ENCODE measurements around the gene ACACA.

The ACACA gene

DNA sequence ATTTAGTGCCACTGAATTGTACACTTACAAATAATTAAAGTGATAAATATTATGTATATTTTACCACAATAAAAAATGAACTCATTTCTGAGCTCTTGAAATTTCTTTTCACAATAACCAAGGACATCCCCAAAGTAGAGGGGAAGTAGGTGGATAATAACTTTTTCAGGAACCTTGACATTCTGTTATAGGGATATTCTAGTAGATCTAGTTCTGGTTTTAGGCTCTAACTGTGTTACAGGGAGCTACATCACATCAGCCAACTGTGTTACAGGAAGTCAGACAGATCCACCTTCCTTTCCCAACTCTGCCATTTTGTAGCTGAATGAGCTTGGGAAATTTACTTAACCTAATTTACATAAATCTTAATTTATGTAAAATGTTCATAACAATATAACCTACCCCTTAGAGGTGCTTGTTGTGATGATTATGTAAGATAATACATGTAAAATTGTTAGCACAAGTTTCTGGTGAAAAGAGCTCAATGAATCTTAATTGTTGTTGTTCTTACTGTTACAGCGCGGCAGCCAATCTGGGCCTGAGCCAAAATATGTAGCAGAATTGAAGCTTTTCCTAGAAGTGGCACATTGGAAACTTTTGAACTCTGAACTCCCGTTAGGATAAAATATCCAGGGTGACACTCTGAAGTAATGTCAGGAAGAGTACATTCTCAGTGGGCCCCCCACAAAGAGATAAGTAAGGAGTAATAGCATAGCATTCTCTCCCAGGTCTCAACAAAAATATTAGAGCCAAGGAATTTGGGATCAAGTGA is 288.1 kb downstream of the ACACA start:
- no peak overlapping the region for H3K9ac ChIP-seq (ENCODE audit: low read depth, low read length)
- H3K27me3 ChIP-seq (ENCODE audit: control insufficient read depth, insufficient read depth, low read length): no peaks in the 10 kb centered on the region
- no peaks in the 10 kb centered on the region for H3K4me1 ChIP-seq (ENCODE audit: control insufficient read depth, insufficient read depth, low read length)
- H3K36me3 ChIP-seq (ENCODE audit: insufficient read depth, low read length): peaks cover 31% of the 10 kb centered on the region
- H3K4me2 ChIP-seq (ENCODE audit: low read length): no peak overlapping the region
- H3K4me3 ChIP-seq (ENCODE audit: low read length): no peak overlapping the region
- no peaks in the 10 kb centered on the region for H3K9me3 ChIP-seq (replicated peaks; ENCODE audit: low read length)

DNA sequence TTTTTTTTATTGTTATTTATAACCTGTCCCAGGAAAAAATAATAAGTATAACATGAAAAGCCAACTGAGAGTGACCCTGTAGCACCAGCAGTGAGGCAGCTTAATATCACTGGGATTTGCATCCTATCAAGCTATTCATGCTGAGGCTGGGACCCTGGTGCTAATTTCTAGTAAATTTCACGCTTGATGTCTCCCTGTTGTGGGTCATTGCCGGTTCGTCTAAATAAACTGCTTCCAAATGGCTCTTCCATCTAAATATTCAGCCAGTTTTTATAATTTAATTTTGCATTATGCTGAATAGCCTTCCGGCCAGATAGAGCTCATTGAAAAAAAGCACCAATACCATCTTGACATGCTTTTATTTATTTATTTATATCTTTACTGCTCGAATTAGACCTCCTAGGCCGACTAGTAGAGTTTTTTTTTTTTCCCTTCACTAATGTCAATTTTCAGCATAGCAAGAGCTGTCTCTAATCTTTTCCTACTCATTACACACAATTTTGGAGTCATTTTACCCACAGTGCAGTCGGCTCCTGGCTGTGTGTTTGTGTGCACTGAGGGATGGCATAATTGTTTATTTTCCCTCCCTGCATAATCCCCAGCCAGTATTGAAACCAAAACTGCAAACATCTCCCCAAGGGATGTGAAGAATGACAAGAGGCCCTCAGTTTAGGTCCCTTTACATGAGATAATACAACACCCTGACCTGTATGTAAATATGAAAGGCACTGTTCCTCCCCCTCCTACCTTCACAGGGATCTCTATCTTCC is 289.1 kb downstream of the ACACA start:
- Histone ChIP-seq H3K4me1 (ENCODE audit: control insufficient read depth, insufficient read depth, low read length) (no peaks in the 10 kb centered on the region), H3K27me3 (ENCODE audit: control insufficient read depth, insufficient read depth, low read length) (no peaks in the 10 kb centered on the region), H3K4me2 (ENCODE audit: low read length) (no peak overlapping the region), H3K36me3 (ENCODE audit: insufficient read depth, low read length) (peaks cover 36% of the 10 kb centered on the region), H3K9ac (ENCODE audit: low read depth, low read length) (no peak overlapping the region), H3K4me3 (ENCODE audit: low read length) (no peak overlapping the region), H3K9me3 (replicated peaks; ENCODE audit: low read length) (no peaks in the 10 kb centered on the region)

DNA sequence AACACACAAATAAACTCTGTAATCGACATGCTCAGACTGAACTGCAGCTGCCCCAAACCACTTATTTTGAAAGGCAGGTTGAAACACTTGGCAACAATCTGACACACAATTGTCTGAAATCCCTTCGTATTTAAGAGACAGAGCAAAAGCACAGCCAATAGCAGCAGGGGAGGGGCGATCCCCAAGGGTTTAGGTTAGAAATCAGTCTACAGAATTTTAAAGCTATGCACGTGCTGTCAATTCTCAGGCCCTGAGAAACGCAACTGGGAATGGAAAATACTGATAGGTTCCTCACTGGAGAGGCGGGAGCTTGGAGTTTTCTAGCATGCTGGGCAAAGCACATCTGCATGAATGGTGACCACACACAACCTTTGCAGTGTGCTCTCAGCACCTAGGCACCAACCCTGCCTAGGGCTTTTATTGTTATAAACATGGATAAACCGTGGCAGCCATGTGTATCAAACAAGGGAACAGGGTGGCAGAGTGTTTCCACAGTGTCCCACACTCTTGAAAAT is 289.9 kb downstream of the ACACA start:
- Histone ChIP-seq H3K36me3 (ENCODE audit: insufficient read depth, low read length) (peaks cover 36% of the 10 kb centered on the region), H3K9ac (ENCODE audit: low read depth, low read length) (no peak overlapping the region), H3K9me3 (replicated peaks; ENCODE audit: low read length) (no peaks in the 10 kb centered on the region), H3K27me3 (ENCODE audit: control insufficient read depth, insufficient read depth, low read length) (no peaks in the 10 kb centered on the region), H3K4me1 (ENCODE audit: control insufficient read depth, insufficient read depth, low read length) (no peaks in the 10 kb centered on the region), H3K4me3 (ENCODE audit: low read length) (no peak overlapping the region), H3K4me2 (ENCODE audit: low read length) (no peak overlapping the region)

DNA sequence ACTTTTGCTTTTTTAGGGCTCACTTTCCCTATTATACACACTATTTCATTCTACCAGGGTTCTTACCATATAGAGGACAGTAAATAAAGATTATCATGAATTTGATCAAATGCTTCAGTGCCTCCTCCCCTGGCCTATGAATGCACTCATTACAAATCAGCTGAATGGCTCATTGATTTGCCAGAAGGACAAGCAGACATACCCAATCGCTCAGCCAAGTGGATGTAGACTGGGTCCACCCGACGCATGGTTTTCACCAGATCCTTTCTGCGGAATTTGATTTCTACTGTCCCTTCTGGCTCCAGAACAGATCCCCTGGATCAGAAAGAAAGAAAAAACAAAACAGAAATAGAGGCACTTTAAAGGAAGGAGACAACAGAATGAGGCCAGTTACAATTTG is 295.3 kb downstream of the ACACA start:
- H3K9ac ChIP-seq (ENCODE audit: low read depth, low read length): no peak overlapping the region
- H3K4me3 ChIP-seq (ENCODE audit: low read length): no peak overlapping the region
- no peaks in the 10 kb centered on the region for H3K9me3 ChIP-seq (replicated peaks; ENCODE audit: low read length)
- H3K27me3 ChIP-seq (ENCODE audit: control insufficient read depth, insufficient read depth, low read length): no peaks in the 10 kb centered on the region
- H3K4me2 ChIP-seq (ENCODE audit: low read length): no peak overlapping the region
- H3K36me3 ChIP-seq (ENCODE audit: insufficient read depth, low read length): peaks cover 33% of the 10 kb centered on the region
- H3K4me1 ChIP-seq (ENCODE audit: control insufficient read depth, insufficient read depth, low read length): peaks cover 11% of the 10 kb centered on the region

DNA sequence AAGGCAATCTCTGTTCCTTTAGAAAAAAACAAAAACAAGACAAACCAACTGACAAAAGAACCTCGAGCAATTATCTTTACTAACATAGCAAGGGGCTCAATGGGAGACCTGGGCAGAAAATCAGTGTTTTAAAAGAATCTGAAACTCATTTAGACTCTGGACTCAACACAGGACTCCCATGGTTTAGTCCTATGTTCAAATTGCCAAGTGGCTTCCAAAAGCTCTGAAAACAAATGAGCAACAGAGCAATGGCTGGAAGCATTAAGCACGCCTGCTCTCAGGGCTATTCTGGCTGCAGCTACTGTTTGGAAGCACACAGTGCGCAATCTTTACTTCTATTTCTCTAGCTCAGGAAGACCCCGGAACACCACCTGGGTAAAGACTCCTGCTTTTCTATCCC is 295.9 kb downstream of the ACACA start:
- no peak overlapping the region for H3K9ac ChIP-seq (ENCODE audit: low read depth, low read length)
- H3K9me3 ChIP-seq (replicated peaks; ENCODE audit: low read length): no peaks in the 10 kb centered on the region
- H3K4me3 ChIP-seq (ENCODE audit: low read length): no peak overlapping the region
- peaks cover 11% of the 10 kb centered on the region for H3K4me1 ChIP-seq (ENCODE audit: control insufficient read depth, insufficient read depth, low read length)
- H3K4me2 ChIP-seq (ENCODE audit: low read length): no peak overlapping the region
- no peaks in the 10 kb centered on the region for H3K27me3 ChIP-seq (ENCODE audit: control insufficient read depth, insufficient read depth, low read length)
- H3K36me3 ChIP-seq (ENCODE audit: insufficient read depth, low read length): peaks cover 33% of the 10 kb centered on the region

DNA sequence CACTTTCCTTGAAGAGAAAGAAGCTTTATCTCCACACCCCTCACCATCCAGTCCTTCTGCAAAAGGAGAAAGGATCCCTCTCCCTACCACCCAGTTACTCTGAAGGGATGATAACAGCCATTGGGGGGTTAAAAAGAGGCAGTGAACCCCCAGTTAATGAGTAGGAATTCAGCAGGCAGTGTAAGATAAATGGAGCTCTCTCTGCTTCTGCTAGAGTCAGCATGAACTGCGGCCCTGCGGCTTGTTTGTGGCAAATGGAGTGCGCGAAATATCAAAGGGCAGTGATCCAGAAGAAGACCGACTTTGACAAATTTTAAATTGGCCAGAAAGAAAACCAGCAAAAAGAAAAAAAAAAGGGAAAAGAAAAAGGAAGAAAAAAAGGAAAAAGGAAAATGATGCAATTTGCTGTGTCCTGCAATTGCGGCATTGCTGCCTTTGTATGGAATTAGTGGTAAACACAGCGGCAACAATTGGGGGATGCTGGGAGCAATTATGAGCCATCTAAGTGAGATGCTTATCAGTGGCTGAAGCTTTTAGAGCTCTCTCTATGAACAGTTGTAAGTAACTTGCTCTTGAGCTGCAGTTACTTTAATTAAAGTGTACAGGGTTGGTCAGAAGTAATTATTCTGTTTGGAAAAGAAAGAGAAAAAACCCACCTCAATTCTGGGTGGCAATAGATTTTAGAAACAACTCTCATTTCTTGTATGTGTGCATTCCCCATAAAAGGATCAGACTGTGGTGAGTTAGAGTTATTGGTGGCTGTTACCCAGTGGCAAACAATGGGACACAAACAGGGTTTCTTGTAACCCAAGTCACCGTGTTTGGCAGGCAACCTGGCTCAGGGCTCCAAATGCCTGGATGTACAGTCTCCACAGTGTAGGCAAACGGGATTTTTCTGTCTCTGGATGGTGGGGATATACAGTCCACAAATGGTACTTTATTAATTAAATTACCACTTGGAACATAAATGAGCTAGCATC is 296.6 kb downstream of the ACACA start:
- Histone ChIP-seq H3K4me3 (ENCODE audit: low read length) (no peak overlapping the region), H3K36me3 (ENCODE audit: insufficient read depth, low read length) (peaks cover 30% of the 10 kb centered on the region), H3K4me1 (ENCODE audit: control insufficient read depth, insufficient read depth, low read length) (peaks cover 11% of the 10 kb centered on the region), H3K9me3 (replicated peaks; ENCODE audit: low read length) (no peaks in the 10 kb centered on the region), H3K27me3 (ENCODE audit: control insufficient read depth, insufficient read depth, low read length) (no peaks in the 10 kb centered on the region), H3K4me2 (ENCODE audit: low read length) (no peak overlapping the region), H3K9ac (ENCODE audit: low read depth, low read length) (no peak overlapping the region)

DNA sequence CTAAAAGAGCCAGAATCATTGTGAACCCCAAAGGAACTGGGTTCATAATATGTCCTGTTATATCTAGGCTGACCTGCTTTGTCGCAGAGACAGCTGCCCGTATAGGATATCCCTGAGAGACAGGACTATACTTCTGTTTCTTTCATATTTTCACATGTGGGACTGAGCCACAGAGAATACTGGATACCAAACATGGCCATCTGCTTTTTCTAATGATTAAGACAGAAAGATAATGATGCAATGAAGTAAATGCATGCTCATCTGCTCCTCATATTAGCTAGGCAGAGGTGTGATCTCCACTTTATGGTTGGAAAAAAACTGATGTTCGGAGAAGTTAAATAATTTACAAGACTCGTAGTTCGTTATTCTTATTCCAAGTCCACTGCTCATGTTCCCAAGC is 297.5 kb downstream of the ACACA start:
- Histone ChIP-seq H3K4me2 (ENCODE audit: low read length) (no peak overlapping the region), H3K36me3 (ENCODE audit: insufficient read depth, low read length) (peaks cover 36% of the 10 kb centered on the region), H3K4me3 (ENCODE audit: low read length) (no peak overlapping the region), H3K9ac (ENCODE audit: low read depth, low read length) (no peak overlapping the region), H3K27me3 (ENCODE audit: control insufficient read depth, insufficient read depth, low read length) (no peaks in the 10 kb centered on the region), H3K4me1 (ENCODE audit: control insufficient read depth, insufficient read depth, low read length) (peaks cover 11% of the 10 kb centered on the region), H3K9me3 (replicated peaks; ENCODE audit: low read length) (no peaks in the 10 kb centered on the region)

DNA sequence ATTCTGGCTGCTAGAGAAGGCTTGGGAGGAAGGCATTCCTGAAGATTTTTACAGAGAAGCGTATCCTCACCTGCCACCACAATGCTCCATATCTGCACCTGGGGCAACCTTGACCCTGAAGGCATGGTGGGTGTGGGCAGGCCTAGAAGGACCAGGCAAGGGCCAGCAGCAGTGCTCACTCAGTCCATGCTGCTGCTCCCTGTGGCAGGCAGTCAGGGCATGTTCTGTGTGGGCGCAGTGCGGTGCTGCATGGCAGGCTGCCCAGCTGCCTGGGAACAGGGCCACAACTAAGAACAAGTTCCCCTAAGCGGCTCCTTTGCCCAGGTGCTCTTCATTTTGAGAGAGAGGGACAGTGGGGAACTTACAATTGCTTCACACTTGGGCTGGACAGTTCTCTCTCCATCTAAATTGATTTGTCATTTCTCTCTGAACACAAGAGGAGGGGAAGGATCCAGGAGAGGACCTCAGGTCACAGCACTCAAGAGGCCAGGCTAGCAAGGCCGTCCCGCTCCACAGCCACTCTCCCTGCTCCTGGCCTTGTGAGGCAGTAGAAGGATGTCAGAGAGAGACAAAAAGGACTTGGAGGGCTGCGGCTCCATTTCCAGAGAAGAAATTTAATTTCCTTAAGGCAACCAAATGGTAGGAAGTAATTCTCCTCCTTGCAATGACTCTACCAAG is 299.1 kb downstream of the ACACA start:
- Histone ChIP-seq H3K4me1 (ENCODE audit: control insufficient read depth, insufficient read depth, low read length) (peaks cover 11% of the 10 kb centered on the region), H3K4me3 (ENCODE audit: low read length) (no peak overlapping the region), H3K9me3 (replicated peaks; ENCODE audit: low read length) (no peaks in the 10 kb centered on the region), H3K36me3 (ENCODE audit: insufficient read depth, low read length) (peaks cover 36% of the 10 kb centered on the region), H3K27me3 (ENCODE audit: control insufficient read depth, insufficient read depth, low read length) (no peaks in the 10 kb centered on the region), H3K4me2 (ENCODE audit: low read length) (no peak overlapping the region), H3K9ac (ENCODE audit: low read depth, low read length) (no peak overlapping the region)

DNA sequence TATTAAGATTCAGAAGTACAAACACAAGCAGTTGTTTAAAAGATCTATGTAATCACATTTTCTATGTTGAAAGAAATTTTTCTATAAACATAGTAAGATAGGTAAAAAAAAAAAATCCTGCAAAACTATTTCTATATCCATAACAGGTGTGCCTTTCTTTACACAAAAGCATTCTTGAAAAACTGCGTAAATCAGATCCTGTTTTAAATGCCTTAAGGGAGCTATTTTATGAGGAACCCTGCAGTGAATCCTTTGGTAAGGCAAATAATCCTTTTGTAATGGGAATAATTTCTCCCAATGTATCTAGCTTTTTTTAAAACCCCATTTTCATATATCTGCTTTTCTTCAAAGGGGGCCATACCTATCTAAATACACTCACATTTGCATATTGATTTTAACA is 300.6 kb downstream of the ACACA start:
- Histone ChIP-seq H3K36me3 (ENCODE audit: insufficient read depth, low read length) (peaks cover 30% of the 10 kb centered on the region), H3K9me3 (replicated peaks; ENCODE audit: low read length) (no peaks in the 10 kb centered on the region), H3K4me1 (ENCODE audit: control insufficient read depth, insufficient read depth, low read length) (peaks cover 11% of the 10 kb centered on the region), H3K27me3 (ENCODE audit: control insufficient read depth, insufficient read depth, low read length) (no peaks in the 10 kb centered on the region), H3K4me2 (ENCODE audit: low read length) (no peak overlapping the region), H3K4me3 (ENCODE audit: low read length) (no peak overlapping the region), H3K9ac (ENCODE audit: low read depth, low read length) (no peak overlapping the region)

DNA sequence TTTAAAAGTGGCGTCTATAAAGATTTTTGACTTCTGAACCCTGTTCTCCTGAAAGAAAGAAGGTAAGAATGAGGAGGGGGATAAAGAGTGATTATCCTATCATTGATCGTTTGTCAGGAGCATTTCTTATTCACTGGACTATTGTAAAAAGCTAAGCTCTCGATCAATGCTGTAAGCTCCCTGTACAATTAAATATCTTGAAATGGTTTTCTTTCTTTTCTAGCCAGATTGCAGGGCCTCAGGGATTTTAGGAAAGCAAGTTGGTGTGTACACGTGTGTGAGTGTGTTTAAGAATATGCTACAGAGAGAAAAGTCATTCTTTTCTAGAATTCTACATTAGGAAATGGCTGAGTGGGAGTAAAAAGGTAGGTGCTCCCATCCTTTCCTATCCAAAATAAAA is 303.4 kb downstream of the ACACA start:
- H3K9ac ChIP-seq (ENCODE audit: low read depth, low read length): no peak overlapping the region
- H3K36me3 ChIP-seq (ENCODE audit: insufficient read depth, low read length): peaks cover 18% of the 10 kb centered on the region
- H3K4me2 ChIP-seq (ENCODE audit: low read length): no peak overlapping the region
- H3K4me3 ChIP-seq (ENCODE audit: low read length): no peak overlapping the region
- H3K4me1 ChIP-seq (ENCODE audit: control insufficient read depth, insufficient read depth, low read length): peaks cover 13% of the 10 kb centered on the region
- no peaks in the 10 kb centered on the region for H3K27me3 ChIP-seq (ENCODE audit: control insufficient read depth, insufficient read depth, low read length)
- H3K9me3 ChIP-seq (replicated peaks; ENCODE audit: low read length): no peaks in the 10 kb centered on the region

Measured in skeletal muscle satellite cell (primary cell).